Smooth muscle cell (in vitro differentiated cells): Measurements from ENCODE around the gene SHROOM2. TPM values are rescaled to one million over a fixed set of nuclear protein-coding genes. Genes with fewer than 3 reads are reported as not detected.

Source experiments
- DNase-seq: peaks from one replicate; lab custom pipeline; 2025; ENCODE audit not compliant: unreplicated experiment; lab: John Stamatoyannopoulos, UW
- H2AFZ ChIP-seq: fragments of 200-600 bp; sonication (generic); 2 replicates; pipeline ENCODE4 v1.6.0; 2016; ENCODE audit warnings: antibody characterized with exemption, low read depth, mild to moderate bottlenecking
- H3F3A ChIP-seq: fragments of 200-600 bp; sonication (generic); 2 replicates; pipeline ENCODE4 v1.6.0; 2017; ENCODE audit warnings: antibody characterized with exemption, low read depth
- H3K27ac ChIP-seq: fragments of 200-600 bp; sonication (generic); 2 replicates; pipeline ENCODE4 v1.5.1; 2016; ENCODE audit warnings: low read depth, mild to moderate bottlenecking
- H3K27me3 ChIP-seq: fragments of 200-600 bp; sonication (generic); 2 replicates; pipeline ENCODE4 v1.6.1; 2016; ENCODE audit warnings: low read depth, mild to moderate bottlenecking
- H3K36me3 ChIP-seq: fragments of 200-600 bp; sonication (generic); 2 replicates; pipeline ENCODE4 v1.5.1; 2016; ENCODE audit warnings: low read depth
- H3K4me1 ChIP-seq: fragments of 200-600 bp; sonication (generic); 2 replicates; pipeline ENCODE4 v1.5.1; 2016; ENCODE audit warnings: low read depth
- H3K4me2 ChIP-seq: fragments of 200-600 bp; sonication (generic); 2 replicates; pipeline ENCODE4 v1.6.0; 2016; ENCODE audit warnings: mild to moderate bottlenecking
- H3K4me3 ChIP-seq: fragments of 200-600 bp; sonication (generic); 2 replicates; pipeline ENCODE4 v1.5.1; 2016; ENCODE audit warnings: mild to moderate bottlenecking
- H3K79me2 ChIP-seq: fragments of 200-600 bp; sonication (generic); 2 replicates; pipeline ENCODE4 v1.6.0; 2016; ENCODE audit warnings: low read depth, mild to moderate bottlenecking
- H3K9ac ChIP-seq: fragments of 200-600 bp; sonication (generic); 2 replicates; pipeline ENCODE4 v1.6.0; 2016; ENCODE audit warnings: low read depth
- H3K9me3 ChIP-seq: fragments of 200-600 bp; sonication (generic); replicated peaks from 2 replicates; pipeline ENCODE4 v1.5.1; 2016; ENCODE audit warnings: low read depth
- H4K20me1 ChIP-seq: fragments of 200-600 bp; sonication (generic); 2 replicates; pipeline ENCODE4 v1.6.0; 2016; ENCODE audit warnings: low read depth
- WGBS: methylation state at CpG from one replicate; pipeline ENCODE4 v1.1.7; 2016; ENCODE audit warnings: low lambda C conversion rate; 5-methylcytosine and 5-hydroxymethylcytosine counted together
- polyA plus RNA-seq: library from polyadenylated mRNA; unstranded; fragments of >200 nt; fragmentation: Nextera tagmentation; extraction: Ambion mirVana; gene quantifications from 2 replicates; pipeline ENCODE4 v1.2.1, GENCODE V29; 2016
- total RNA-seq: library from RNA; depleted of rRNA; stranded (reverse); fragments of >200 nt; gene quantifications from 2 replicates; pipeline ENCODE4 v1.2.3, GENCODE V29; 2014
- TF ChIP-seq, protein P1 (sequence below): fragments of 200-600 bp; sonication (generic); IDR thresholded peaks from 2 replicates; pipeline ENCODE4 v1.5.1; 2017; ENCODE audit warnings: borderline replicate concordance, mild to moderate bottlenecking, antibody characterized with exemption; ENCODE audit not compliant: insufficient read depth, poor library complexity, severe bottlenecking

The SHROOM2 gene
- total and polyA plus RNA-seq, 2 experiments from 2014 or later: 5.5 to 8.9 TPM

DNA sequence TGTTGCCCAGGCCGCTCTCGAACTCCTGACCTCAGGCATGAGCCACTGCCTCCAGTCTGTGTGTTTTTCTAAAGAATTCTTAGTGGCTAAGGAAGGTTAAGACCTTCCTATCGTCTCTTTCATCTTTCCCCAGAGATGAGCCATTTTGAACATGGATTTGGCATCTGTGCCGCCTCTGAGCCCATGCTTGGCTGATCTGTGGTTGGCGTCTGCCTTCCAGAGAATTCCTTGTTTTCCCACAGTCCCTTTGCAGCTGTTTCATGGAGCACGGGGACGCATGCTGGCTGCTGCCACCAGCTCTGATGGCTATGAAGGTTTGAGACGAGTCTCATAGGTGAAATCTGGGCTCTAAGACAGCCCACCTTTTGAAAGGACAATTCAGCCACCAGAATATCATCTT lies 60.4 kb downstream of the SHROOM2 start:
- Histone ChIP-seq H3K4me1 (peaks cover 12% of the 10 kb centered on the region), H3K36me3 (no peaks in the 10 kb centered on the region), H2AFZ (no peak overlapping the region), H3K79me2 (no peaks in the 10 kb centered on the region), H4K20me1 (no peaks in the 10 kb centered on the region), H3K27me3 (no peaks in the 10 kb centered on the region), H3K4me2 (peak overlapping the region; percentile 31), H3K9ac (peak overlapping the region; percentile 52), H3K27ac (peak overlapping the region; percentile 91), H3K4me3 (no peak overlapping the region), H3K9me3 (no peaks in the 10 kb centered on the region), H3F3A (no peaks in the 10 kb centered on the region)
- WGBS: 61% methylated on average over 8 of the region's 8 CpGs
- DNase-seq: no peak
- TF ChIP-seq, protein P1, sequence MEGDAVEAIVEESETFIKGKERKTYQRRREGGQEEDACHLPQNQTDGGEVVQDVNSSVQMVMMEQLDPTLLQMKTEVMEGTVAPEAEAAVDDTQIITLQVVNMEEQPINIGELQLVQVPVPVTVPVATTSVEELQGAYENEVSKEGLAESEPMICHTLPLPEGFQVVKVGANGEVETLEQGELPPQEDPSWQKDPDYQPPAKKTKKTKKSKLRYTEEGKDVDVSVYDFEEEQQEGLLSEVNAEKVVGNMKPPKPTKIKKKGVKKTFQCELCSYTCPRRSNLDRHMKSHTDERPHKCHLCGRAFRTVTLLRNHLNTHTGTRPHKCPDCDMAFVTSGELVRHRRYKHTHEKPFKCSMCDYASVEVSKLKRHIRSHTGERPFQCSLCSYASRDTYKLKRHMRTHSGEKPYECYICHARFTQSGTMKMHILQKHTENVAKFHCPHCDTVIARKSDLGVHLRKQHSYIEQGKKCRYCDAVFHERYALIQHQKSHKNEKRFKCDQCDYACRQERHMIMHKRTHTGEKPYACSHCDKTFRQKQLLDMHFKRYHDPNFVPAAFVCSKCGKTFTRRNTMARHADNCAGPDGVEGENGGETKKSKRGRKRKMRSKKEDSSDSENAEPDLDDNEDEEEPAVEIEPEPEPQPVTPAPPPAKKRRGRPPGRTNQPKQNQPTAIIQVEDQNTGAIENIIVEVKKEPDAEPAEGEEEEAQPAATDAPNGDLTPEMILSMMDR: no peak

DNA sequence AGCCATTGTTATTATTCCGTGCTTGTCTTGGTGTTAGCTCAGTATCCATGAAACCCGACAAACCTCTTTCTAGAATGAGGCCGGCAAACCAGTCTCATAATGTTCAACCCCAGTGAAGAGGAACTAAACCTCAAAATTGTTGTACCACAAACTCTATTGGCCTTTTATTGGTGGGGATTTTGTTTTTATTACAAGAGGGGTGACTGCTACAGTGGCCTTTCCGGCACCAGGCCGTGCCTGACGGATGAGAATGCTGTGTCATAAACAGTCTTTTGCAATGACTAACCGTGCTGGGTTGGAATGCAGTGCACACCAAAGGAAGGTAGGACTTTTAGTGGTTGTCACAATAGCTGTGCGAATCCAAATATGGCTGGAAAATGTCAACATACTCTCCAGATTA lies 60.8 kb downstream of the SHROOM2 start:
- no peaks in the 10 kb centered on the region for H3K27me3 ChIP-seq
- no peak overlapping the region for H2AFZ ChIP-seq
- TF ChIP-seq, protein P1: no peak
- H3K9me3 ChIP-seq: no peaks in the 10 kb centered on the region
- peak overlapping the region; percentile 49 for H3K4me2 ChIP-seq
- 44% methylated on average over 8 of the region's 8 CpGs for WGBS
- no peaks in the 10 kb centered on the region for H3F3A ChIP-seq
- peak overlapping the region; percentile 52 for H3K9ac ChIP-seq
- peaks cover 12% of the 10 kb centered on the region for H3K4me1 ChIP-seq
- no peaks in the 10 kb centered on the region for H4K20me1 ChIP-seq
- no peak for DNase-seq
- peak overlapping the region; percentile 91 for H3K27ac ChIP-seq
- no peaks in the 10 kb centered on the region for H3K79me2 ChIP-seq
- H3K36me3 ChIP-seq: no peaks in the 10 kb centered on the region
- no peak overlapping the region for H3K4me3 ChIP-seq

- H3K9me3 ChIP-seq: no peaks in the 10 kb centered on the region
- DNase-seq: no peak
- H3K4me2 ChIP-seq: no peak overlapping the region
- TF ChIP-seq, protein P1: no peak
- H2AFZ ChIP-seq: no peak overlapping the region
- H3K27ac ChIP-seq: no peak overlapping the region
- 86% methylated on average over 17 of the region's 17 CpGs for WGBS
- H3K27me3 ChIP-seq: no peaks in the 10 kb centered on the region
- no peaks in the 10 kb centered on the region for H4K20me1 ChIP-seq
- no peak overlapping the region for H3K4me3 ChIP-seq
- H3F3A ChIP-seq: no peaks in the 10 kb centered on the region
- no peaks in the 10 kb centered on the region for H3K79me2 ChIP-seq
- H3K4me1 ChIP-seq: no peaks in the 10 kb centered on the region
- no peak overlapping the region for H3K9ac ChIP-seq
- H3K36me3 ChIP-seq: no peaks in the 10 kb centered on the region
These were observed 62.7 kb downstream of the SHROOM2 start for GRCh38 chrX:9848718-9849479.

DNA sequence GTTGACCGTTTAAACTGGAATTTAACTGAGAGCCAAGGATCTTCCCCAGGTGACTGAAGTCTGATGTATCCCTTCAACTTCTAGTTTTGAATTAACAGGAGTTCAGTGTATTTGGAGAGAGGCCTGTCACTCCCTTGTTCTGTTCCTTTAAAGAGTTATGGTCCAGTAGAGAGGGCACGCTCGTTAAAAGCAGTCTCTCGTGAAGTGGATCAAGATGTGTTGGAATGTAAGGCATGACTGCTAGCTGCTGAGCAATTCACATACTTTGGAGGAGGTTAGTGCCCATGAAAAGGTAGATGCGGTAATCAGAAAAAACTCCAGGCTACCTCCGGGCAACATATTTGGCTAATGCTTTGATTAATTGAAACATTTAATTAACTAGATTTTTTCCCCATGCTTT lies 65.7 kb downstream of the SHROOM2 start:
- no peak overlapping the region for H3K9ac ChIP-seq
- DNase-seq: no peak
- no peak overlapping the region for H3K4me2 ChIP-seq
- no peaks in the 10 kb centered on the region for H3K36me3 ChIP-seq
- H4K20me1 ChIP-seq: no peaks in the 10 kb centered on the region
- no peaks in the 10 kb centered on the region for H3K9me3 ChIP-seq
- TF ChIP-seq, protein P1: no peak
- WGBS: 50% methylated on average over 6 of the region's 6 CpGs
- no peak overlapping the region for H3K4me3 ChIP-seq
- no peaks in the 10 kb centered on the region for H3K79me2 ChIP-seq
- H3K27me3 ChIP-seq: no peaks in the 10 kb centered on the region
- no peak overlapping the region for H2AFZ ChIP-seq
- no peak overlapping the region for H3K27ac ChIP-seq
- H3F3A ChIP-seq: no peaks in the 10 kb centered on the region
- H3K4me1 ChIP-seq: peaks cover 6% of the 10 kb centered on the region
